NCI-H460 (cell line): Measurements from ENCODE around the gene EPC1. TPM values are rescaled to one million over a fixed set of nuclear protein-coding genes. Genes with fewer than 3 reads are reported as not detected.

Experiments
- DNase-seq: peaks from one replicate; pipeline ENCODE4 v3.0.0-alpha.2; 2016; ENCODE audit warnings: low read depth; ENCODE audit errors: extremely low read depth
- total RNA-seq: library from RNA; depleted of rRNA; stranded (reverse); fragments of >200 nt; shearing (Covaris generic); gene quantifications from 2 replicates; pipeline ENCODE4 v1.2.3, GENCODE V29; 2014

EPC1 gene
- total RNA-seq, 1 experiment from 2014 or later: 14.4 TPM

DNA sequence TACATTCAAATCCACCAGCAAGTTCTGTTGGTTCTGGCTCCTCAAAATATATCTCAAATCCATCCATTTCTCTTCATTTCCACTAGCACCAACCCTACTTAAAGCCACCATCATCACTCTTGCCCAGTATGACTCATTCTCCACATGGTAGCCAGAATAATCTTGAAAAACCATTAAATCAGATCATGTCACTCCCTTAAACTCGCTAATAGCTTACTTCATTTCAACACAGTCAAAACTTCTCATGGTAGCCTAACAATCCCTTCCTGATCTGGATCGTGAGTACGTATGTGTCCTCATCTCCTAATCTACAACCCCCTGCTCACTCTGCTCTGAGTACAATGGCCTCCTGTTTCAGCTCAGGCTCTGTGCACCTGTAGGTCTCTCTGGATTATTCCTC lies 8.7 kb downstream of the EPC1 start:
- DNase-seq: no peak

GRCh38 chr10:32337350-32337749 lies 9.6 kb downstream of the EPC1 start:
- no peak for DNase-seq

GRCh38 chr10:32333849-32334248 lies 13.1 kb downstream of the EPC1 start:
- no peak for DNase-seq

GRCh38 chr10:32332299-32332750 lies 14.6 kb downstream of the EPC1 start:
- no peak for DNase-seq

DNA sequence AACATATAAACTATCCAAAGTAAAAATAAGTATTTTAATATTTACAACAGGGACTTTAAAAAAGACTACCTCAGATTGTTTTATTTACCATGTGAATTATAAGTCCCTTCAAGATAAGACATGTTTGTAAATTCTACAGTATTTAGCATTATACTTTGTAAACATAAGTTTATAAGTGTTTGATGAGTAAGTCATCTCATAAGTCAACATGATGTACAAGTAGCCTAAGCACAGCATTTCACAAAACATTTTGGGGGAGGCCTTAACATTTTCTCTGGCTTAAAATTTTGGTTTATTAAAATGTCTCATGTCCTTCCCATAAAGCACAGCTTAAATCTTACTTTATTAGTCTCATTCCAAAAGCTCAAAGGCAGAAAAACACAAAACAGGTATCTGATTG lies 15.4 kb downstream of the EPC1 start:
- no peak for DNase-seq

GRCh38 chr10:32330214-32330613 lies 16.7 kb downstream of the EPC1 start:
- DNase-seq: no peak

GRCh38 chr10:32329061-32329460 lies 17.9 kb downstream of the EPC1 start:
- DNase-seq: no peak

- no peak for DNase-seq
Observed at GRCh38 chr10:32328499-32328898, 18.5 kb downstream of the EPC1 start.

DNA sequence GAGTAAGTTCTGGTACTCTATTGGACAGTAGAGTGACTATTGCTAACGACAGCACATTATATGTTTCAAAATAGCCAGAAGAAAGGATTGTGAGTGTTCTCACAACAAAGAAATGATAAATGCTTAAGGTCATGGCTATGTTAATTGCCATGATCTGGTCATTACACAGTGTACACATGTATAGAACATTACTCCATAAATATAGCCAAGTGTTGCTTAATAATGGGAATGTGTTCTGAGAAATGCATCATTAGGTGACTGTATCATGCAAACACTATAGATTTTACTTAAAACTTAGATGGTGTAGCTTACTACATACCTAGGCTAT lies 19.6 kb downstream of the EPC1 start:
- no peak for DNase-seq

DNA sequence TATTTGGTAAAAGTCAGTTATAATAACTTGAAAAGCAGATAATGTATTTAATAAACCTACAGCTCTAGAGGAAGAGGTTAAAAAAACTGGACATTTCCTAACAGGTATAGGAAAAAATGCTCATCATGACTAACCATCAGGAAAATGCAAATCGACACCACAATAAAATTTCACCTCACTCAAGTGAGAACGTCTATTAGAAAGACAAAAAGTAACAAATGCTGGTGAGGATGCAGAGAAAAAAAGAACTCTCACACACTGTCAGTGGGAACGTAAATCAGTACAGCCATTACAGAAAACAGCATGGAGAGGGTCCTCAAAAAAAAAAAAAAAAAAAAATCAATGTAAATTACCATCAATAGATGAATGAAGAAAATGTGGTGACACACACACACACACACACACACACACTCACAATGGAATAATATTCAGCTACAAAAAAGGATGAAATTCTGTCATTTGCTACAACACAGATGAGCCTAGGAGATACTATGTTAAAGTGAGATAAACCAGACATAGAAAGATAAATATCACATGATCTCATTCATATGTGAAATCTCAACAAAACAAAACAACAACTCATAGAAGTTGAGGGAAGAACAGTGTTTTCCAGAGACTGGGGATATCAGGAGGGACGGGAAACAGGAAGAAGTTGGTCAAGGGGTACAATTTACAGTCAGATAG lies 20.1 kb downstream of the EPC1 start:
- no peak for DNase-seq

DNA sequence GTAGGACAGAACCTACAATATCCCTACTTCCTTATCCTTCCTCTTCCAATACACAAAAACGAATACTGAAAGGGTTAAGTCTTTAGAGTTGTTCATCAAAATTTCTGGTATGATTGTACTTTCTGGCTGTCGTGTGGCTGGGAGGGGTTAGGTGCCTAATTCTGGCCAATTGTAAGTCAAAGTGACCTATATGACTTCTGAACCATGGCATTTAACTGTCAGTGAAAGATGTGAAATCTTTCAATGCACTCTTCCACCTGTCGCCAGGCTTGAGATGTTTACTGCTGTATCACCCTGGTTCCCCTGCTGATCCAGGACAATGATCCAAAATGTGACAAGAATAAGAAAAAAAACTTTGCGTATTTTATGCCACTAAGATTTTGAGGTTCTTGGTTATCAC lies 20.8 kb downstream of the EPC1 start:
- DNase-seq: no peak

GRCh38 chr10:32323051-32323450 lies 23.9 kb downstream of the EPC1 start:
- DNase-seq: no peak

DNA sequence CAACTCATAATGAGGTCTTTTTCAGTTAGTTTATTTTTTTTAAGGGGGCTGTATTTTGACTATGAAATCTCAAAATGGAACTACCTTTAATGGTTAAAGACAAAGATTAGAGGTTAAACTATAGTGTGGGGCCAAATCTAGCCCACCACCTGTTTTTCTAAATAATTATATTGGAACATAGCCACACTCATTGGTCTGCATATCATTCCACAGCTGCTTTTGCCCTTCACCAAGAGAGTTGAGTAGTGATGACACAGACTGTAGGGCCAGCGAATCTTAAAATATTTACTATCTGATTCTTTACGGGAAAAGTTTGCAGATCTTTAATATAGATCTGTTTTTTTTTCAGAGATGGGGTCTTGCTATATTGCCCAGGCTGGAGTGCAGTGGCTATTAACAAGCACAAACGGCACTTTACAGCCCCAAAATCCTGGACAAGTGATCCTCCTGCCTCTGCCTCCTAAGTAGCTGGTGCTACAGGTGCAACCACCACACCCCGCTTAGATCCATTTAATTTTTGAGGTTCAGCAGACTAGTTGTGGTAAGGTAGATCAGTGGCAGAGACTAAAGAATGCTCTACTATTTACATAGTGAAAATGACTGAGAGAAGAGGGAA lies 25.8 kb downstream of the EPC1 start:
- DNase-seq: no peak

GRCh38 chr10:32318476-32318896 lies 28.5 kb downstream of the EPC1 start:
- no peak for DNase-seq

DNA sequence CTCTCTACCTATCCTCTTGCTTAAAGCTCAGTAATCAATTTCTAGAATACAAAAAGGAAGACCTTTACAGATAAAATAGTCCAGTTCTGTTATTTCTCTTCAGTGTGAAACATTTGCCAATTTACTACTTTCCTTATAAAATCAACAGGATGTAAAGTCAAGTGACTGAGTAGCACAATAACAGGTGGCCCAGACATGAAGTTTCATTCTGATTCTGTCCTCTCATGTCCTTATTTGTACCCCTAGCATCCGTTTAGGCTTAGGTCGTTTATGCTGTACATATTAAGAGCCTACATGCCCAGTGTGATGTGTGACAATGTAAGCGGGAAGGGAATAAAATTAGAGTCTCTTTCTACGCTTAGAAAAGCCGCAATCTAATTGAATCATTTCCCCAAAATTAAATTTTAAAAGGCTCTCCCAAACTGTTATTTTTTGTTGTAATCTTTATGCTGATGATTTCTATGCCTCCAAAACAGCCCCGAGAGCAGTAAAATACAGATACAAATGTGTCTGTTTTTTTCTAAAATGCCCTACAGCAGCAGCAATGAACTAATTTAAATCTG lies 29.1 kb downstream of the EPC1 start:
- DNase-seq: no peak

DNA sequence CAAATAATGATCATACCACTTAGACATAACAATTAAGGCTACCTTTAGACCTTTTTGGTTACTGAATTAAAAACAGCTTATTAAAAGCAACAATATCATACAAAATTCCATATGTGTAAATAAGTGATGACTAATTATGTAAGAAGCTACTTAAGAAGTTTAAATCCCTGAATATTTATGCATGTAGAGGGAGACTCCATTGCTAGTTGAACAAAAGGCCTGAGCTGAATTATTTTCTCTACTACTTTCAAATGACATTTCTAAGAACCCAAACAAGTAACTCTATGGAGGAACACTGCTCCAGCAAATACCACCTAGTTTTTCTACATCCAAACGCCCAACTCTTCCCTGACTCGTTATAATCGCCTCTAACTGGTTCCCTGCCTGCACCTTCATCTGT lies 31.5 kb downstream of the EPC1 start:
- DNase-seq: no peak

DNA sequence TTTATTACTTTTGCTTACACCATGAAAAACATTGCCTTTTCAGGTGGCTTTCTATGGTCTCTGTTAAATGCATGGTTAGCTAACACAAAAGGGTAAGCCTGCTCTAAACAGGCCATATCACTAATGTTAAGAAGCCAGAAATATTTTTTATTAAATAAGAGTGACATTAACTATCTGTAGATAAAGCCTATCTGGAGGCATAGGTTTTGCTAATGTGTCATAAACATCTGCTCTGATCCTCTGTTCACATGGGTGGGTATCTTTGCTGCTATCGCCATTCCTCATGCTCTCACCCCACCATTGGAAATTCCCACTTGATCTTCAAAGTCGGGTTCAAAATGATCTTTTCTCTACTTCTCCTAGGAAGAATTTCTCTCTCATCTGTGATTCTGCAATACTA lies 32.4 kb downstream of the EPC1 start:
- DNase-seq: no peak

DNA sequence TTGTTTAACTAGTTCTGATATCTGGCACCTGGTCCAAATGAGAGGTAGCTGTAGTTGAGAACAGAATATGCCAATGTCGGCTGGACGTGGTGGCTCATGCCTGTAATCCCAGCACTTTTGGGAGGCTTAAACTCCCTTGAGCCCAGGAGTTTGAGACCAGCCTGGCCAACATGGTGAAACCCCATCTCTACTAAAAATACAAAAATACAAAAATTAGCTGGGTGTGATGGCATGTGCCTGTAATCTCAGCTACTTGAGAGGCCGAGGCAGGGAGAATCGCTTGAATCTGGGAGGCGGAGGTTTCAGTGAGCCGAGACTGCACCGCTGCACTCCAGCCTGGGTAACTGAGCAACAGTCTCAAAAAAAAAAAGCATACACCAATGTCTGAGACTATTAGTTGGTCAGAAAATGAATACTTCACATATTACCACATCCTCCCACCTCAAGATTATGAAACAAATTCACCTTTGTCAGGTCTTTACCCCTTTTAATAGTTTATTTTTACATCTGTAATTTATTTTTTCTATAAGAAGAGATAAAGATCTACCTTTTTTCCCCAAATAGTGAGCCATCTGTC lies 38.8 kb downstream of the EPC1 start:
- no peak for DNase-seq

DNA sequence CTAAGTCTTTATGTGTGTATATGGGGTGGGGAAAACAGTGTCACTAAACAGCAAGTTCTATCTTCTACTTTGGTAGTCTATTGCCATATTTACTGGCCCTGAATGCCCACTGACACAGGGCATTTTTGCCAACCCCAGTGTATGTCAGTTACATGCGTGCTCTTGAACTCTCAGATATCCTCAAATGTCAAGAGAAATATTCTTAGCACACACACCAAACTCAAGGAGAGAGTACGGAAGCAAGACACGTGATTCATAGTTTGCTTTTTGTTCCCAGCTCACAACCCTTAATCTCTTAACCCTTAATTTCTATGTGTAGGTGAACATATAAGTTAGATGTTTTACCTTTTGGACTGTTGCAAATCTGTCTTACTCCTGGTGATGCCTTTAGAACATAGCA lies 39.3 kb downstream of the EPC1 start:
- no peak for DNase-seq

GRCh38 chr10:32299354-32299980 lies 47.5 kb downstream of the EPC1 start:
- no peak for DNase-seq

DNA sequence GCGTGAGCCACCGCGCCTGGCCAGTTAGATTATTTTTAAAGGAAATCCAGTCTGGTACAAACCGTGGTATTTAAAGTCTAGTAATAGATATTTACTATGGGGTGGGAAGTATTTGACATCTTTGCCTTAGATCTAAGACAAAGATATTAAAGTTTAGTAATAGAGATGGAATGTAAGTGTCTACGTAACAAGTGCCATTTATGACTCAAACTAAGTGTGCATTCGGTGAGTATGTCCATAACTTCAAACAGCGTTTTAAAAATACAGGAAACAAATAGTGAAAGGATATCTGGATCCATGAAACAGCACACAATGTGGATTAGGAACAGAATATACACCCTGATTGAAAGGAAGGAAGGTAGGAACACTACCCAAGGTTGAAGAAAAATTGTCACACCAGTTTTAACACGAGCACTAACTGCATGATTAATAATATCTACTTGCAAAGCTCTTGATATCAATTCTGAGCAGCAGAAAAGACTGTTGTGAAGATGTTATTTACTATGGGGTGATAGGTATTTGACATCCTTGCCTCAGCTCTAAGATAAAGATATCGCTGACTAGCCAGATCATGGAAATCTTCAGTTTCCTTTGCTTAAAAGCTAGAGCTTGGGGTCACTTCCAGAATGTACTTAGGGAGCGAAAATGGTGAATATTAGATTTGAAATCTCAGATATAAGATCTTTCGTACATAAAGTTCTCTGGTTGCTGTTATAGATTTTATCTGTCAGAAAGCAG lies 48.7 kb downstream of the EPC1 start:
- DNase-seq: peak; percentile 44
